NB4 (cell line): ENCODE data around the gene PLD5.

ENCODE experiments used
- TF ChIP-seq, protein P1 (sequence below): IDR thresholded peaks from one replicate; pipeline ENCODE4 v1.5.1; 2012; ENCODE audit warnings: low read depth, low read length
- TF ChIP-seq, protein P2 (sequence below): IDR thresholded peaks from 2 replicates; pipeline ENCODE4 v1.6.1; 2011; ENCODE audit warnings: low read depth, low read length

DNA sequence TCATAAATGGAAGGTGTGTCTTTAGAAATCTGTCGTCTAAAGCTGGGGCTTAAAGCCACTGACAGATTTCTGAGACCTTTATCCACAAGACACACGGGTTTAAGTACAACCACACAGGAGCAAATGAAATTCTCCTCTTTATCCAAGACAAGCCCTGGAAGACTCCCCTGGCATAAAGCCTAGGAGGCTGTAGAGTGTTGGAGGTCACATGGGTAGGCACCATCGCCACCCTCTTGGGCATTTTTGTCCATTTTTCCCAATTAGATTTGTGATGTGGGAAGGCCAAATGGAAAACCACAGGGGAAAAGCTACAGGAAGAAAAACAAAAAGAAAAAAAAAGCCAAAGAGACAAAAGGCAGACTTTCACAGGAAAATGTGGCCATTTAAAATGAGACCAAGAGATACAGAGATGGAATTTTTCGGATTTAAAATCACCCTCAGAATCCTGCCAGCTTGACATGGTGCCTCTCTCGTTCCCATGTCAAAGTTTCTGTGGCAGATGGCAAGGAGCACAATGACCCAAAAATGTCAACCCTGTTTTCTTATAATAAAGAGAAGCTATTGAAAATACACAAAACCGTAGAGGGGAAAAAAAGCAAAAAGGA is 91.9 kb downstream of the PLD5 start:
- TF ChIP-seq, protein P1, sequence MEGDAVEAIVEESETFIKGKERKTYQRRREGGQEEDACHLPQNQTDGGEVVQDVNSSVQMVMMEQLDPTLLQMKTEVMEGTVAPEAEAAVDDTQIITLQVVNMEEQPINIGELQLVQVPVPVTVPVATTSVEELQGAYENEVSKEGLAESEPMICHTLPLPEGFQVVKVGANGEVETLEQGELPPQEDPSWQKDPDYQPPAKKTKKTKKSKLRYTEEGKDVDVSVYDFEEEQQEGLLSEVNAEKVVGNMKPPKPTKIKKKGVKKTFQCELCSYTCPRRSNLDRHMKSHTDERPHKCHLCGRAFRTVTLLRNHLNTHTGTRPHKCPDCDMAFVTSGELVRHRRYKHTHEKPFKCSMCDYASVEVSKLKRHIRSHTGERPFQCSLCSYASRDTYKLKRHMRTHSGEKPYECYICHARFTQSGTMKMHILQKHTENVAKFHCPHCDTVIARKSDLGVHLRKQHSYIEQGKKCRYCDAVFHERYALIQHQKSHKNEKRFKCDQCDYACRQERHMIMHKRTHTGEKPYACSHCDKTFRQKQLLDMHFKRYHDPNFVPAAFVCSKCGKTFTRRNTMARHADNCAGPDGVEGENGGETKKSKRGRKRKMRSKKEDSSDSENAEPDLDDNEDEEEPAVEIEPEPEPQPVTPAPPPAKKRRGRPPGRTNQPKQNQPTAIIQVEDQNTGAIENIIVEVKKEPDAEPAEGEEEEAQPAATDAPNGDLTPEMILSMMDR, result no peak
- TF ChIP-seq, protein P2, sequence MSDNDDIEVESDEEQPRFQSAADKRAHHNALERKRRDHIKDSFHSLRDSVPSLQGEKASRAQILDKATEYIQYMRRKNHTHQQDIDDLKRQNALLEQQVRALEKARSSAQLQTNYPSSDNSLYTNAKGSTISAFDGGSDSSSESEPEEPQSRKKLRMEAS, result no peak
